WTC11 (cell line): ENCODE results near the gene ZDHHC8. TPM values are rescaled to one million over a fixed set of nuclear protein-coding genes. Genes with fewer than 3 reads are reported as not detected.

Experiments
- ATAC-seq: fragments of 200-7000 bp; cut with Tn5 transposase; 2 replicates; pipeline ENCODE4 v1.10.0; 2021; ENCODE audit warnings: mild to moderate bottlenecking, moderate library complexity
- CTCF ChIA-PET: fragments of 300-600 bp; sonication (Branson Sonifier 250); formaldehyde crosslinking; loops from one replicate; lab custom pipeline; 2021; ENCODE audit warnings: antibody characterized with exemption; lab: Charles Lee
- POLR2A ChIA-PET: fragments of 350-600 bp; sonication (Branson Sonifier 250); formaldehyde crosslinking; loops from one replicate; lab custom pipeline; 2021; ENCODE audit warnings: antibody characterized with exemption; lab: Charles Lee
- DNase-seq: peaks from one replicate; pipeline ENCODE4 v3.0.0; 2021; ENCODE audit warnings: low spot score
- H3K27ac Mint-ChIP-seq: 2 replicates; pipeline ENCODE4 v1.8.0; 2021; ENCODE audit warnings: mixed read lengths
- H3K27me3 Mint-ChIP-seq: 2 replicates; pipeline ENCODE4 v1.8.0; 2021; ENCODE audit warnings: low read depth, mild to moderate bottlenecking, moderate library complexity, mixed read lengths
- H3K36me3 Mint-ChIP-seq: 2 replicates; pipeline ENCODE4 v1.8.0; 2021; ENCODE audit warnings: mixed read lengths
- H3K4me1 Mint-ChIP-seq: 2 replicates; pipeline ENCODE4 v1.8.0; 2022; ENCODE audit warnings: mixed read lengths
- H3K4me3 Mint-ChIP-seq: 2 replicates; pipeline ENCODE4 v1.8.0; 2021; ENCODE audit warnings: mild to moderate bottlenecking, moderate library complexity, mixed read lengths
- H3K9me3 Mint-ChIP-seq: 2 replicates; pipeline ENCODE4 v1.8.0; 2021; ENCODE audit warnings: mixed read lengths
- ATF1 ChIP-seq: sonication (generic); formaldehyde crosslinking; IDR thresholded peaks from 2 replicates; pipeline ENCODE4 v1.8.1; 2023; ENCODE audit warnings: mild to moderate bottlenecking, moderate library complexity, missing genetic modification reagents
- FOXJ3 ChIP-seq: sonication (generic); formaldehyde crosslinking; IDR thresholded peaks from 2 replicates; pipeline ENCODE4 v1.9.0; 2021; ENCODE audit warnings: missing genetic modification reagents, mild to moderate bottlenecking, borderline replicate concordance
- FOXP1 ChIP-seq: sonication (generic); formaldehyde crosslinking; IDR thresholded peaks from 2 replicates; pipeline ENCODE4 v1.8.0; 2022; ENCODE audit warnings: missing genetic modification reagents, mild to moderate bottlenecking, moderate library complexity, borderline replicate concordance
- GABPB1 ChIP-seq: sonication (generic); formaldehyde crosslinking; IDR thresholded peaks from 2 replicates; pipeline ENCODE4 v1.8.1; 2023; ENCODE audit warnings: mild to moderate bottlenecking, missing genetic modification reagents
- GRHL2 ChIP-seq: fragments of 250-450 bp; sonication (Bioruptor Pico); IDR thresholded peaks from 2 replicates; pipeline ENCODE4 v1.8.0; 2022; ENCODE audit warnings: mild to moderate bottlenecking, moderate library complexity; ENCODE audit not compliant: insufficient replicate concordance, severe bottlenecking
- NFE2L1 ChIP-seq: sonication (generic); formaldehyde crosslinking; IDR thresholded peaks from 2 replicates; pipeline ENCODE4 v1.8.1; 2023; ENCODE audit warnings: missing genetic modification reagents
- NR1H2 ChIP-seq: sonication (generic); formaldehyde crosslinking; IDR thresholded peaks from 2 replicates; pipeline ENCODE4 v1.9.0; 2021; ENCODE audit warnings: mild to moderate bottlenecking, moderate library complexity, missing genetic modification reagents
- SP1 ChIP-seq: sonication (generic); formaldehyde crosslinking; conservative IDR thresholded peaks from 2 replicates; pipeline ENCODE4 v1.8.1; 2022; ENCODE audit warnings: missing genetic modification reagents
- TEAD4 ChIP-seq: sonication (generic); formaldehyde crosslinking; IDR thresholded peaks from 2 replicates; pipeline ENCODE4 v1.8.0; 2022; ENCODE audit warnings: mild to moderate bottlenecking, missing genetic modification reagents
- TP53 ChIP-seq: sonication (generic); formaldehyde crosslinking; IDR thresholded peaks from 2 replicates; pipeline ENCODE4 v1.8.1; 2023; ENCODE audit warnings: mild to moderate bottlenecking, missing genetic modification reagents
- ZNF232 ChIP-seq: sonication (generic); formaldehyde crosslinking; IDR thresholded peaks from 2 replicates; pipeline ENCODE4 v1.8.0; 2022; ENCODE audit warnings: mild to moderate bottlenecking, missing genetic modification reagents
- ZNF317 ChIP-seq: sonication (generic); formaldehyde crosslinking; IDR thresholded peaks from 2 replicates; pipeline ENCODE4 v1.8.1; 2023; ENCODE audit warnings: low read depth, mild to moderate bottlenecking, moderate library complexity, missing genetic modification reagents, borderline replicate concordance
- ZNF416 ChIP-seq: fragments of 250-450 bp; sonication (Bioruptor Pico); IDR thresholded peaks from 2 replicates; pipeline ENCODE4 v1.9.0; 2021; ENCODE audit warnings: mild to moderate bottlenecking, inconsistent platforms
- ZNF423 ChIP-seq: fragments of 250-450 bp; sonication (Bioruptor Pico); IDR thresholded peaks from 2 replicates; pipeline ENCODE4 v2.1.2; 2022; ENCODE audit warnings: mild to moderate bottlenecking, moderate library complexity
- total RNA-seq: library from RNA; stranded (reverse); gene quantifications from 3 replicates; pipeline ENCODE4 v1.2.3, GENCODE V29; 2021
- TF ChIP-seq, protein P1 (sequence below): sonication (generic); formaldehyde crosslinking; conservative IDR thresholded peaks from 2 replicates; pipeline ENCODE4 v1.8.1; 2022; ENCODE audit warnings: mild to moderate bottlenecking, missing genetic modification reagents
- TF ChIP-seq, protein P2 (sequence below): sonication (generic); formaldehyde crosslinking; IDR thresholded peaks from 2 replicates; pipeline ENCODE4 v1.8.0; 2022; ENCODE audit warnings: missing genetic modification reagents
- TF ChIP-seq, protein P3 (sequence below): fragments of 250-450 bp; sonication (Bioruptor Pico); IDR thresholded peaks from 2 replicates; pipeline ENCODE4 v1.9.0; 2021; ENCODE audit warnings: mild to moderate bottlenecking, borderline replicate concordance
- TF ChIP-seq, protein P4 (sequence below): fragments of 250-450 bp; sonication (Bioruptor Pico); IDR thresholded peaks from 2 replicates; pipeline ENCODE4 v2.1.2; 2022; ENCODE audit warnings: mild to moderate bottlenecking, moderate library complexity
- TF ChIP-seq, protein P5 (sequence below): sonication (generic); formaldehyde crosslinking; IDR thresholded peaks from 2 replicates; pipeline ENCODE4 v1.8.1; 2023; ENCODE audit warnings: mild to moderate bottlenecking, missing genetic modification reagents

Gene ZDHHC8
- total RNA-seq, 1 experiment from 2014 or later: 79.7 TPM

DNA sequence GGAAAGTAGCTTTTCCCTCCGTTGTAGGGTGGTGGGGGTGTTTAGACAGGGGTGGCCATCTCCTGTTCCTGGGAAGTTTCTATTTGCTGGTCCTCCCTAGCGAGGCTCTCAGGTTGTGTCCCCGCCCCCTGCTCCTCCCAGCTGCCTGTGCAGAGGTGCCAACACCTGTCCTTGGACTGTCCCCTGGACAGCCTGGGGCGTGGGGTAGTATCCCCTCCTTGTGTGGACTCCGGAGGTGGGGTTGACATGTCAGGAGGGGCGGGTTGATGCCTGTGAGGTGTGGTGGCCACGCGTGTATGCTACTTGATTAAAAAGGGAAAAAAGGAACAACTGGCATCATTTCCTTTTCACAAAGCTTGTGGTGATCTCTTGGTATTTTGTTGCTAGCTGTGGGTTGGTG, 30.0 kb upstream of the ZDHHC8 start:
- Mint-ChIP-seq H3K27me3 (no peaks in the 10 kb centered on the region), H3K9me3 (no peaks in the 10 kb centered on the region), H3K4me3 (no peak overlapping the region), H3K36me3 (peaks cover 84% of the 10 kb centered on the region), H3K4me1 (peaks cover 20% of the 10 kb centered on the region), H3K27ac (no peak overlapping the region)
- DNase-seq (no peak), ATAC-seq (no peak; the same call in 1 of the 2 replicates)
- ChIA-PET CTCF (interaction anchor here (1.5 kb wide), 1 partner anchor 8 kb away, joined by 6 read pairs; no protein-coding TSS in a partner anchor), POLR2A (interaction anchor here (0.6 to 1.5 kb wide), 2 partner anchors 13 to 85 kb away, joined by 3 read pairs; no protein-coding TSS in a partner anchor)
- TF ChIP-seq SP1 (CRISPR knock-in tag): no peak
- TF ChIP-seq ZNF416: no peak
- no peak for TF ChIP-seq ZNF232 (CRISPR knock-in tag)
- no peak for TF ChIP-seq NR1H2
- TF ChIP-seq, protein P1, sequence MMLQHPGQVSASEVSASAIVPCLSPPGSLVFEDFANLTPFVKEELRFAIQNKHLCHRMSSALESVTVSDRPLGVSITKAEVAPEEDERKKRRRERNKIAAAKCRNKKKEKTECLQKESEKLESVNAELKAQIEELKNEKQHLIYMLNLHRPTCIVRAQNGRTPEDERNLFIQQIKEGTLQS (CRISPR knock-in tag): no peak
- no peak for TF ChIP-seq TP53
- TF ChIP-seq, protein P2, sequence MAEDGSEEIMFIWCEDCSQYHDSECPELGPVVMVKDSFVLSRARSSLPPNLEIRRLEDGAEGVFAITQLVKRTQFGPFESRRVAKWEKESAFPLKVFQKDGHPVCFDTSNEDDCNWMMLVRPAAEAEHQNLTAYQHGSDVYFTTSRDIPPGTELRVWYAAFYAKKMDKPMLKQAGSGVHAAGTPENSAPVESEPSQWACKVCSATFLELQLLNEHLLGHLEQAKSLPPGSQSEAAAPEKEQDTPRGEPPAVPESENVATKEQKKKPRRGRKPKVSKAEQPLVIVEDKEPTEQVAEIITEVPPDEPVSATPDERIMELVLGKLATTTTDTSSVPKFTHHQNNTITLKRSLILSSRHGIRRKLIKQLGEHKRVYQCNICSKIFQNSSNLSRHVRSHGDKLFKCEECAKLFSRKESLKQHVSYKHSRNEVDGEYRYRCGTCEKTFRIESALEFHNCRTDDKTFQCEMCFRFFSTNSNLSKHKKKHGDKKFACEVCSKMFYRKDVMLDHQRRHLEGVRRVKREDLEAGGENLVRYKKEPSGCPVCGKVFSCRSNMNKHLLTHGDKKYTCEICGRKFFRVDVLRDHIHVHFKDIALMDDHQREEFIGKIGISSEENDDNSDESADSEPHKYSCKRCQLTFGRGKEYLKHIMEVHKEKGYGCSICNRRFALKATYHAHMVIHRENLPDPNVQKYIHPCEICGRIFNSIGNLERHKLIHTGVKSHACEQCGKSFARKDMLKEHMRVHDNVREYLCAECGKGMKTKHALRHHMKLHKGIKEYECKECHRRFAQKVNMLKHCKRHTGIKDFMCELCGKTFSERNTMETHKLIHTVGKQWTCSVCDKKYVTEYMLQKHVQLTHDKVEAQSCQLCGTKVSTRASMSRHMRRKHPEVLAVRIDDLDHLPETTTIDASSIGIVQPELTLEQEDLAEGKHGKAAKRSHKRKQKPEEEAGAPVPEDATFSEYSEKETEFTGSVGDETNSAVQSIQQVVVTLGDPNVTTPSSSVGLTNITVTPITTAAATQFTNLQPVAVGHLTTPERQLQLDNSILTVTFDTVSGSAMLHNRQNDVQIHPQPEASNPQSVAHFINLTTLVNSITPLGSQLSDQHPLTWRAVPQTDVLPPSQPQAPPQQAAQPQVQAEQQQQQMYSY (CRISPR knock-in tag): no peak
- TF ChIP-seq ZNF423 (CRISPR knock-in tag): no peak
- TF ChIP-seq GRHL2 (CRISPR knock-in tag): no peak
- TF ChIP-seq TEAD4 (CRISPR knock-in tag): no peak
- TF ChIP-seq ZNF317 (CRISPR knock-in tag): no peak
- TF ChIP-seq ATF1 (CRISPR knock-in tag): no peak
- TF ChIP-seq, protein P3, sequence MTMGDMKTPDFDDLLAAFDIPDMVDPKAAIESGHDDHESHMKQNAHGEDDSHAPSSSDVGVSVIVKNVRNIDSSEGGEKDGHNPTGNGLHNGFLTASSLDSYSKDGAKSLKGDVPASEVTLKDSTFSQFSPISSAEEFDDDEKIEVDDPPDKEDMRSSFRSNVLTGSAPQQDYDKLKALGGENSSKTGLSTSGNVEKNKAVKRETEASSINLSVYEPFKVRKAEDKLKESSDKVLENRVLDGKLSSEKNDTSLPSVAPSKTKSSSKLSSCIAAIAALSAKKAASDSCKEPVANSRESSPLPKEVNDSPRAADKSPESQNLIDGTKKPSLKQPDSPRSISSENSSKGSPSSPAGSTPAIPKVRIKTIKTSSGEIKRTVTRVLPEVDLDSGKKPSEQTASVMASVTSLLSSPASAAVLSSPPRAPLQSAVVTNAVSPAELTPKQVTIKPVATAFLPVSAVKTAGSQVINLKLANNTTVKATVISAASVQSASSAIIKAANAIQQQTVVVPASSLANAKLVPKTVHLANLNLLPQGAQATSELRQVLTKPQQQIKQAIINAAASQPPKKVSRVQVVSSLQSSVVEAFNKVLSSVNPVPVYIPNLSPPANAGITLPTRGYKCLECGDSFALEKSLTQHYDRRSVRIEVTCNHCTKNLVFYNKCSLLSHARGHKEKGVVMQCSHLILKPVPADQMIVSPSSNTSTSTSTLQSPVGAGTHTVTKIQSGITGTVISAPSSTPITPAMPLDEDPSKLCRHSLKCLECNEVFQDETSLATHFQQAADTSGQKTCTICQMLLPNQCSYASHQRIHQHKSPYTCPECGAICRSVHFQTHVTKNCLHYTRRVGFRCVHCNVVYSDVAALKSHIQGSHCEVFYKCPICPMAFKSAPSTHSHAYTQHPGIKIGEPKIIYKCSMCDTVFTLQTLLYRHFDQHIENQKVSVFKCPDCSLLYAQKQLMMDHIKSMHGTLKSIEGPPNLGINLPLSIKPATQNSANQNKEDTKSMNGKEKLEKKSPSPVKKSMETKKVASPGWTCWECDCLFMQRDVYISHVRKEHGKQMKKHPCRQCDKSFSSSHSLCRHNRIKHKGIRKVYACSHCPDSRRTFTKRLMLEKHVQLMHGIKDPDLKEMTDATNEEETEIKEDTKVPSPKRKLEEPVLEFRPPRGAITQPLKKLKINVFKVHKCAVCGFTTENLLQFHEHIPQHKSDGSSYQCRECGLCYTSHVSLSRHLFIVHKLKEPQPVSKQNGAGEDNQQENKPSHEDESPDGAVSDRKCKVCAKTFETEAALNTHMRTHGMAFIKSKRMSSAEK (CRISPR knock-in tag): no peak
- TF ChIP-seq FOXP1 (CRISPR knock-in tag): no peak
- no peak for TF ChIP-seq NFE2L1 (CRISPR knock-in tag)
- TF ChIP-seq, protein P4, sequence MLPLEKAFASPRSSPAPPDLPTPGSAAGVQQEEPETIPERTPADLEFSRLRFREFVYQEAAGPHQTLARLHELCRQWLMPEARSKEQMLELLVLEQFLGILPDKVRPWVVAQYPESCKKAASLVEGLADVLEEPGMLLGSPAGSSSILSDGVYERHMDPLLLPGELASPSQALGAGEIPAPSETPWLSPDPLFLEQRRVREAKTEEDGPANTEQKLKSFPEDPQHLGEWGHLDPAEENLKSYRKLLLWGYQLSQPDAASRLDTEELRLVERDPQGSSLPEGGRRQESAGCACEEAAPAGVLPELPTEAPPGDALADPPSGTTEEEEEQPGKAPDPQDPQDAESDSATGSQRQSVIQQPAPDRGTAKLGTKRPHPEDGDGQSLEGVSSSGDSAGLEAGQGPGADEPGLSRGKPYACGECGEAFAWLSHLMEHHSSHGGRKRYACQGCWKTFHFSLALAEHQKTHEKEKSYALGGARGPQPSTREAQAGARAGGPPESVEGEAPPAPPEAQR (CRISPR knock-in tag): no peak
- TF ChIP-seq GABPB1 (CRISPR knock-in tag): no peak
- TF ChIP-seq, protein P5, sequence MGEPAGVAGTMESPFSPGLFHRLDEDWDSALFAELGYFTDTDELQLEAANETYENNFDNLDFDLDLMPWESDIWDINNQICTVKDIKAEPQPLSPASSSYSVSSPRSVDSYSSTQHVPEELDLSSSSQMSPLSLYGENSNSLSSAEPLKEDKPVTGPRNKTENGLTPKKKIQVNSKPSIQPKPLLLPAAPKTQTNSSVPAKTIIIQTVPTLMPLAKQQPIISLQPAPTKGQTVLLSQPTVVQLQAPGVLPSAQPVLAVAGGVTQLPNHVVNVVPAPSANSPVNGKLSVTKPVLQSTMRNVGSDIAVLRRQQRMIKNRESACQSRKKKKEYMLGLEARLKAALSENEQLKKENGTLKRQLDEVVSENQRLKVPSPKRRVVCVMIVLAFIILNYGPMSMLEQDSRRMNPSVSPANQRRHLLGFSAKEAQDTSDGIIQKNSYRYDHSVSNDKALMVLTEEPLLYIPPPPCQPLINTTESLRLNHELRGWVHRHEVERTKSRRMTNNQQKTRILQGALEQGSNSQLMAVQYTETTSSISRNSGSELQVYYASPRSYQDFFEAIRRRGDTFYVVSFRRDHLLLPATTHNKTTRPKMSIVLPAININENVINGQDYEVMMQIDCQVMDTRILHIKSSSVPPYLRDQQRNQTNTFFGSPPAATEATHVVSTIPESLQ: no peak
- TF ChIP-seq FOXJ3 (CRISPR knock-in tag): no peak
- TF ChIP-seq, all 79 proteins: peak for 0
